Ovary (tissue), 9 donors: ENCODE measurements around the gene ANKFN1. TPM values are rescaled to one million over a fixed set of nuclear protein-coding genes. Genes with fewer than 3 reads are reported as not detected.

Source experiments
- DNase-seq, 5 donors: peaks; one replicate each; pipeline ENCODE4 v3.0.0-alpha.2; 2019 to 2020
- H3K27ac ChIP-seq, 2 donors: fragments of 200-600 bp; one replicate each; pipeline versions ENCODE4 v1.5.1 to v1.8.0; 2019 to 2022
- H3K27me3 ChIP-seq: fragments of 200-600 bp; one replicate; pipeline ENCODE4 v1.8.0; 2022
- H3K36me3 ChIP-seq: fragments of 200-600 bp; sonication (generic); one replicate; pipeline ENCODE4 v1.5.1; 2019
- H3K4me1 ChIP-seq: one replicate; pipeline ENCODE4 v1.8.1; 2013; ENCODE audit warnings: mild to moderate bottlenecking, moderate library complexity; ENCODE audit not compliant: insufficient read depth
- H3K4me3 ChIP-seq: fragments of 200-600 bp; sonication (generic); one replicate; pipeline ENCODE4 v1.5.1; 2017
- H3K9me3 ChIP-seq, 2 donors: fragments of 200-600 bp in 1 of 2; sonication (generic) in 1 of 2; one replicate each; pipeline versions ENCODE4 v1.5.1 to v1.8.1; 2013 to 2019; ENCODE audit warnings: mild to moderate bottlenecking in 1 of 2, moderate library complexity in 1 of 2
- EP300 ChIP-seq: sonication (generic); formaldehyde crosslinking; IDR thresholded peaks from one replicate; pipeline ENCODE4 v1.6.1; 2017; ENCODE audit warnings: antibody characterized with exemption
- POLR2A ChIP-seq: fragments of 450-650 bp; IDR thresholded peaks from one replicate; pipeline ENCODE4 v1.6.1; 2017; ENCODE audit warnings: antibody characterized with exemption, mild to moderate bottlenecking, moderate library complexity
- WGBS, 3 donors: extraction: QIAGEN DNeasy Blood & Tissue Kit in 1 of 3; methylation state at CpG; one replicate each; pipeline versions ENCODE4 v1.1.5 to v1.1.7; 2013 to 2017; 5-methylcytosine and 5-hydroxymethylcytosine counted together
- intact Hi-C, 4 donors: fragments of 100-400 bp; cut with DNase I; formaldehyde crosslinking; loops; one replicate each; pipeline versions ENCODE4 v1.11.0 to v1.15.1; 2022 to 2023
- polyA plus RNA-seq, 2 donors: library from polyadenylated mRNA; stranded (reverse); fragments of 200-250 nt in 1 of 2; fragments of 350-450 nt in 1 of 2; fragmentation: Illumina TruSeq in 1 of 2; extraction: RNeasy Lipid Tissue Mini Kit (QIAGEN cat#74804) in 1 of 2; gene quantifications; one replicate each; pipeline ENCODE4 v1.2.3, GENCODE V29; 2013 to 2014
- total RNA-seq, 7 donors: library from RNA; depleted of rRNA in 2 of 7; stranded (reverse); fragments of >200 nt in 2 of 7; fragmentation: NEBNext Ultra II Directional in 3 of 7; extraction: Animal tissue kit (Norgen Biotek cat#: 25700) in 3 of 7; gene quantifications; one replicate each; pipeline versions ENCODE4 v1.1.0 to v1.2.4, GENCODE V29; 2016 to 2023
- TF ChIP-seq, protein P1 (sequence below), 3 donors: fragments of 450-650 bp in 2 of 3; fragments of 200-600 bp in 1 of 3; IDR thresholded peaks; one replicate each; pipeline versions ENCODE4 v1.5.1 to v1.8.0; 2016 to 2022; ENCODE audit warnings: antibody characterized with exemption in 3 of 3, mild to moderate bottlenecking in 1 of 3
- donor health status: DM: no; HTN: no; CAD: no; lungs with moderate emphysema.
- donor health status: DM: no; HTN: no; CAD: no.
- donor health status: Bipolar disorder and iron deficiency.
- donor health status: DM: yes; HTN: yes; CAD: no.
- donor health status: DM: no; HTN: no; CAD: no.
- donor health status: DM: yes; HTN: yes; CAD: no.

Gene ANKFN1
- total and polyA plus RNA-seq, 9 donors, result 0.02 to 4.4 (median 0.54) TPM; not detected in 3

DNA sequence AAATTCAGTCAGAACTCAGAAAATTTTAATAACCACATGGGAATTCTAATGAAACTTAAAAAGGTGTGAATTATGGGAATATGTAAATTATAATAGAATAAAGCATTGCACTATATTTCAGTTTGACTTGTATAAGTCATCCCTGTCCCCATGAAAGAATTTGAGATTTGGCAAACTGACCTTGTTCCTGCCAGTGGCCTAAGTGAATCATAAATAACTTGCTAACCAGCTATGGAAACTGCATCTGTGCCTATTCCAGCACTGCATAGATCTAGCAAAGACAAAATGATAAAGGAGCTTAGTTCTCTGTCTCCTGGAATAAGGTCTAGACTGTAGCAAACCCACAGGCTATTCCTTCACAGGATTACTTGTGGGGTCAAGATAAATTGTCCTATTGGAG, 333.5 kb downstream of the ANKFN1 start:
- Histone ChIP-seq H3K27me3 (no peaks in the 10 kb centered on the region), H3K36me3 (no peaks in the 10 kb centered on the region), H3K4me1 (no peaks in the 10 kb centered on the region), H3K27ac (no peak overlapping the region), H3K9me3 (no peaks in the 10 kb centered on the region), H3K4me3 (no peak overlapping the region)
- intact Hi-C loops, result no loop called here
- TF ChIP-seq POLR2A, result no peak
- TF ChIP-seq, protein P1, sequence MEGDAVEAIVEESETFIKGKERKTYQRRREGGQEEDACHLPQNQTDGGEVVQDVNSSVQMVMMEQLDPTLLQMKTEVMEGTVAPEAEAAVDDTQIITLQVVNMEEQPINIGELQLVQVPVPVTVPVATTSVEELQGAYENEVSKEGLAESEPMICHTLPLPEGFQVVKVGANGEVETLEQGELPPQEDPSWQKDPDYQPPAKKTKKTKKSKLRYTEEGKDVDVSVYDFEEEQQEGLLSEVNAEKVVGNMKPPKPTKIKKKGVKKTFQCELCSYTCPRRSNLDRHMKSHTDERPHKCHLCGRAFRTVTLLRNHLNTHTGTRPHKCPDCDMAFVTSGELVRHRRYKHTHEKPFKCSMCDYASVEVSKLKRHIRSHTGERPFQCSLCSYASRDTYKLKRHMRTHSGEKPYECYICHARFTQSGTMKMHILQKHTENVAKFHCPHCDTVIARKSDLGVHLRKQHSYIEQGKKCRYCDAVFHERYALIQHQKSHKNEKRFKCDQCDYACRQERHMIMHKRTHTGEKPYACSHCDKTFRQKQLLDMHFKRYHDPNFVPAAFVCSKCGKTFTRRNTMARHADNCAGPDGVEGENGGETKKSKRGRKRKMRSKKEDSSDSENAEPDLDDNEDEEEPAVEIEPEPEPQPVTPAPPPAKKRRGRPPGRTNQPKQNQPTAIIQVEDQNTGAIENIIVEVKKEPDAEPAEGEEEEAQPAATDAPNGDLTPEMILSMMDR (IDR thresholded peaks at IDR 0.05), result no peak
- TF ChIP-seq EP300, result no peak
- DNase-seq, result no peak

- DNase-seq, result no peak
- H3K9me3 ChIP-seq, result no peaks in the 10 kb centered on the region
- no peak overlapping the region for H3K27ac ChIP-seq
- no peaks in the 10 kb centered on the region for H3K27me3 ChIP-seq
- H3K36me3 ChIP-seq, result no peaks in the 10 kb centered on the region
- no peak overlapping the region for H3K4me3 ChIP-seq
- H3K4me1 ChIP-seq, result no peaks in the 10 kb centered on the region
- intact Hi-C loops, result no loop called here
- WGBS, 3 donors, result 83 to 87% (median 85%) methylated on average over 2 of the region's 2 CpGs
- no peak for TF ChIP-seq POLR2A
- TF ChIP-seq EP300, result no peak
- TF ChIP-seq, protein P1 (IDR thresholded peaks at IDR 0.05), result no peak
Measured at GRCh38 chr17:56488800-56489199, 335.5 kb downstream of the ANKFN1 start.

- WGBS, 3 donors, result 66 to 75% (median 71%) methylated on average over 2 of the region's 2 CpGs
- Histone ChIP-seq H3K27me3 (no peaks in the 10 kb centered on the region), H3K4me3 (no peak overlapping the region), H3K36me3 (no peaks in the 10 kb centered on the region), H3K9me3 (no peaks in the 10 kb centered on the region), H3K4me1 (no peaks in the 10 kb centered on the region), H3K27ac (no peak overlapping the region)
- TF ChIP-seq, protein P1 (IDR thresholded peaks at IDR 0.05), result no peak
- TF ChIP-seq POLR2A (no peak), EP300 (no peak)
- no peak for DNase-seq
- intact Hi-C loops, result no loop called here
Measured at GRCh38 chr17:56489980-56490379, 336.7 kb downstream of the ANKFN1 start.

- DNase-seq, result no peak
- no peaks in the 10 kb centered on the region for H3K4me1 ChIP-seq
- H3K36me3 ChIP-seq, result no peaks in the 10 kb centered on the region
- TF ChIP-seq POLR2A (no peak), EP300 (no peak)
- TF ChIP-seq, protein P1 (IDR thresholded peaks at IDR 0.05), result no peak
- no peaks in the 10 kb centered on the region for H3K27me3 ChIP-seq
- H3K4me3 ChIP-seq, result no peak overlapping the region
- no peak overlapping the region for H3K27ac ChIP-seq
- no peaks in the 10 kb centered on the region for H3K9me3 ChIP-seq
- intact Hi-C loops, result no loop called here
- WGBS, 3 donors, result 19 to 27% (median 20%) methylated on average over 3 of the region's 3 CpGs
Measured at GRCh38 chr17:56495556-56495955, 342.3 kb downstream of the ANKFN1 start.

DNA sequence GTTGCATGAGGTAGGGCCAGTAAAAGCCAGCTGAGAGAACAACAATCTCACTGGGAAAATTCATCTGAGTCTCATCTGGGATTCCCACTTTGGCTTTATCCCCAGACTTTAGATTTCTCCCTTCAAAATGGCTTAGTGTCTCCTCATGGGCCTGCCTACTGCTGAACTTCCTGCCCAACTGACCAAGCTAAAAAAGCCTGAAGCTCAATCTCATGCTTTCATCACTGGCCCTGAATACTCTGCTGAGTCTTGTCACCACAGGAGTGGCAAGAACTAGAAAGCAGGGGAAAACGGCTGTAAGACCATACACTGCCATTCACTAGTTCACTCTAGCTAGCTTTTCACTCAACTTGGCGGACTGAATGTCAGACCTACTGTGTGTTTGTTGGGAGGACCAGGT, 343.9 kb downstream of the ANKFN1 start:
- Histone ChIP-seq H3K27me3 (no peaks in the 10 kb centered on the region), H3K9me3 (no peaks in the 10 kb centered on the region), H3K36me3 (no peaks in the 10 kb centered on the region), H3K4me3 (no peak overlapping the region), H3K4me1 (no peaks in the 10 kb centered on the region), H3K27ac (no peak overlapping the region)
- intact Hi-C loops, result no loop called here
- DNase-seq, result no peak
- 81 to 84% (median 82%) methylated on average over 2 of the region's 2 CpGs for WGBS, 3 donors
- TF ChIP-seq EP300 (no peak), POLR2A (no peak)
- TF ChIP-seq, protein P1 (IDR thresholded peaks at IDR 0.05), result no peak
